ENCODE results near the gene KCTD16.

Gene KCTD16

GRCh38 chr5:144403817-144404420 is 233.2 kb downstream of the KCTD16 start:
- Histone ChIP-seq H3K23ac (ENCODE audit: low read length) (no peak overlapping the region), H3K4me2 (ENCODE audit: low read length) (no peak overlapping the region), H3K79me1 (ENCODE audit: low read length) (no peaks in the 10 kb centered on the region), H2BK15ac (replicated peaks; ENCODE audit: low read depth) (peak overlapping the region; percentile 36), H3K27ac (ENCODE audit: low read depth, low read length) (no peak overlapping the region), H4K5ac (ENCODE audit: low read length) (no peak overlapping the region), H3K9ac (ENCODE audit: low read length) (no peak overlapping the region), H2BK5ac (ENCODE audit: low read length) (no peak overlapping the region), H2BK120ac (ENCODE audit: low read depth, low read length) (no peak overlapping the region), H3K27me3 (ENCODE audit: insufficient read depth, low read length, poor library complexity) (no peaks in the 10 kb centered on the region), H3K4ac (ENCODE audit: low read depth, low read length) (no peak overlapping the region), H3K4me3 (ENCODE audit: low read length) (no peak overlapping the region), H3K56ac (ENCODE audit: low read length) (no peak overlapping the region), H4K8ac (ENCODE audit: low read depth, low read length) (no peak overlapping the region), H2AK5ac (ENCODE audit: low read length) (no peak overlapping the region), H3K36me3 (ENCODE audit: control insufficient read depth, insufficient read depth, low read length) (no peaks in the 10 kb centered on the region), H3K79me2 (ENCODE audit: control insufficient read depth, insufficient read depth, low read length) (no peaks in the 10 kb centered on the region), H3K4me1 (ENCODE audit: control insufficient read depth, low read depth, low read length) (no peaks in the 10 kb centered on the region), H3K18ac (ENCODE audit: low read length) (no peak overlapping the region)
- no peak for DNase-seq
- WGBS (ENCODE audit: extremely low coverage, insufficient coverage, low lambda C conversion rate) = no CpG with 5 or more reads among the region's 4 CpGs

- H3K4me1 ChIP-seq (ENCODE audit: control insufficient read depth, low read depth, low read length) = no peaks in the 10 kb centered on the region
- H4K8ac ChIP-seq (ENCODE audit: low read depth, low read length) = no peak overlapping the region
- no peaks in the 10 kb centered on the region for H3K79me1 ChIP-seq (ENCODE audit: low read length)
- no peaks in the 10 kb centered on the region for H3K79me2 ChIP-seq (ENCODE audit: control insufficient read depth, insufficient read depth, low read length)
- DNase-seq = no peak
- H3K27me3 ChIP-seq (ENCODE audit: insufficient read depth, low read length, poor library complexity) = no peaks in the 10 kb centered on the region
- no peak overlapping the region for H3K4me3 ChIP-seq (ENCODE audit: low read length)
- no peak overlapping the region for H2BK120ac ChIP-seq (ENCODE audit: low read depth, low read length)
- H3K4me2 ChIP-seq (ENCODE audit: low read length) = no peak overlapping the region
- no peak overlapping the region for H3K18ac ChIP-seq (ENCODE audit: low read length)
- H3K4ac ChIP-seq (ENCODE audit: low read depth, low read length) = no peak overlapping the region
- no peak overlapping the region for H3K23ac ChIP-seq (ENCODE audit: low read length)
- no peak overlapping the region for H2BK5ac ChIP-seq (ENCODE audit: low read length)
- WGBS (ENCODE audit: extremely low coverage, insufficient coverage, low lambda C conversion rate) = no CpG with 5 or more reads among the region's 1 CpG
- H2BK15ac ChIP-seq (replicated peaks; ENCODE audit: low read depth) = no peak overlapping the region
- no peaks in the 10 kb centered on the region for H3K36me3 ChIP-seq (ENCODE audit: control insufficient read depth, insufficient read depth, low read length)
- H4K5ac ChIP-seq (ENCODE audit: low read length) = no peak overlapping the region
- no peak overlapping the region for H3K56ac ChIP-seq (ENCODE audit: low read length)
- no peak overlapping the region for H3K27ac ChIP-seq (ENCODE audit: low read depth, low read length)
- no peak overlapping the region for H3K9ac ChIP-seq (ENCODE audit: low read length)
- H2AK5ac ChIP-seq (ENCODE audit: low read length) = no peak overlapping the region
Measured at GRCh38 chr5:144404672-144405071, 234.0 kb downstream of the KCTD16 start.

- H3K36me3 ChIP-seq (ENCODE audit: control insufficient read depth, insufficient read depth, low read length) = no peaks in the 10 kb centered on the region
- H4K8ac ChIP-seq (ENCODE audit: low read depth, low read length) = no peak overlapping the region
- H3K79me1 ChIP-seq (ENCODE audit: low read length) = no peaks in the 10 kb centered on the region
- H2BK15ac ChIP-seq (replicated peaks; ENCODE audit: low read depth) = no peak overlapping the region
- no peaks in the 10 kb centered on the region for H3K4me1 ChIP-seq (ENCODE audit: control insufficient read depth, low read depth, low read length)
- H3K4me3 ChIP-seq (ENCODE audit: low read length) = no peak overlapping the region
- H3K79me2 ChIP-seq (ENCODE audit: control insufficient read depth, insufficient read depth, low read length) = no peaks in the 10 kb centered on the region
- H3K27ac ChIP-seq (ENCODE audit: low read depth, low read length) = no peak overlapping the region
- no peak overlapping the region for H3K56ac ChIP-seq (ENCODE audit: low read length)
- no peak overlapping the region for H3K4me2 ChIP-seq (ENCODE audit: low read length)
- H2BK120ac ChIP-seq (ENCODE audit: low read depth, low read length) = no peak overlapping the region
- no peak overlapping the region for H2BK5ac ChIP-seq (ENCODE audit: low read length)
- DNase-seq = no peak
- no peak overlapping the region for H3K18ac ChIP-seq (ENCODE audit: low read length)
- no CpG with 5 or more reads among the region's 3 CpGs for WGBS (ENCODE audit: extremely low coverage, insufficient coverage, low lambda C conversion rate)
- no peak overlapping the region for H4K5ac ChIP-seq (ENCODE audit: low read length)
- H3K4ac ChIP-seq (ENCODE audit: low read depth, low read length) = no peak overlapping the region
- H3K9ac ChIP-seq (ENCODE audit: low read length) = no peak overlapping the region
- no peak overlapping the region for H3K23ac ChIP-seq (ENCODE audit: low read length)
- no peak overlapping the region for H2AK5ac ChIP-seq (ENCODE audit: low read length)
- no peaks in the 10 kb centered on the region for H3K27me3 ChIP-seq (ENCODE audit: insufficient read depth, low read length, poor library complexity)
Measured at GRCh38 chr5:144405991-144406390, 235.3 kb downstream of the KCTD16 start.

- DNase-seq = no peak
Measured at GRCh38 chr5:144406442-144406841, 235.8 kb downstream of the KCTD16 start.

GRCh38 chr5:144414202-144415029 is 243.7 kb downstream of the KCTD16 start:
- H3K4me3 ChIP-seq (ENCODE audit: low read length) = no peak overlapping the region
- no peaks in the 10 kb centered on the region for H3K36me3 ChIP-seq (ENCODE audit: control insufficient read depth, insufficient read depth, low read length)
- H3K18ac ChIP-seq (ENCODE audit: low read length) = no peak overlapping the region
- H2BK15ac ChIP-seq (replicated peaks; ENCODE audit: low read depth) = no peak overlapping the region
- no peaks in the 10 kb centered on the region for H3K79me1 ChIP-seq (ENCODE audit: low read length)
- H4K5ac ChIP-seq (ENCODE audit: low read length) = no peak overlapping the region
- H2BK5ac ChIP-seq (ENCODE audit: low read length) = no peak overlapping the region
- no peaks in the 10 kb centered on the region for H3K4me1 ChIP-seq (ENCODE audit: control insufficient read depth, low read depth, low read length)
- H2AK5ac ChIP-seq (ENCODE audit: low read length) = no peak overlapping the region
- no peak overlapping the region for H3K4me2 ChIP-seq (ENCODE audit: low read length)
- H3K56ac ChIP-seq (ENCODE audit: low read length) = no peak overlapping the region
- no peak overlapping the region for H4K8ac ChIP-seq (ENCODE audit: low read depth, low read length)
- H3K79me2 ChIP-seq (ENCODE audit: control insufficient read depth, insufficient read depth, low read length) = no peaks in the 10 kb centered on the region
- no peak overlapping the region for H3K4ac ChIP-seq (ENCODE audit: low read depth, low read length)
- no peak for DNase-seq
- no CpG with 5 or more reads among the region's 4 CpGs for WGBS (ENCODE audit: extremely low coverage, insufficient coverage, low lambda C conversion rate)
- no peak overlapping the region for H2BK120ac ChIP-seq (ENCODE audit: low read depth, low read length)
- H3K27me3 ChIP-seq (ENCODE audit: insufficient read depth, low read length, poor library complexity) = no peaks in the 10 kb centered on the region
- no peak overlapping the region for H3K27ac ChIP-seq (ENCODE audit: low read depth, low read length)
- no peak overlapping the region for H3K23ac ChIP-seq (ENCODE audit: low read length)
- no peak overlapping the region for H3K9ac ChIP-seq (ENCODE audit: low read length)

More at GRCh38 chr5:144406442-144406841, 235.8 kb downstream of the KCTD16 start:
- Histone ChIP-seq H4K8ac (ENCODE audit: low read depth, low read length) (no peak overlapping the region), H3K23ac (ENCODE audit: low read length) (no peak overlapping the region), H3K36me3 (ENCODE audit: control insufficient read depth, insufficient read depth, low read length) (no peaks in the 10 kb centered on the region), H3K79me2 (ENCODE audit: control insufficient read depth, insufficient read depth, low read length) (no peaks in the 10 kb centered on the region), H2AK5ac (ENCODE audit: low read length) (no peak overlapping the region), H3K79me1 (ENCODE audit: low read length) (no peaks in the 10 kb centered on the region), H2BK15ac (replicated peaks; ENCODE audit: low read depth) (no peak overlapping the region), H3K4me3 (ENCODE audit: low read length) (no peak overlapping the region), H3K4me1 (ENCODE audit: control insufficient read depth, low read depth, low read length) (no peaks in the 10 kb centered on the region), H3K4me2 (ENCODE audit: low read length) (no peak overlapping the region), H4K5ac (ENCODE audit: low read length) (no peak overlapping the region), H3K27ac (ENCODE audit: low read depth, low read length) (no peak overlapping the region), H2BK120ac (ENCODE audit: low read depth, low read length) (no peak overlapping the region), H3K9ac (ENCODE audit: low read length) (no peak overlapping the region), H2BK5ac (ENCODE audit: low read length) (no peak overlapping the region), H3K18ac (ENCODE audit: low read length) (no peak overlapping the region), H3K27me3 (ENCODE audit: insufficient read depth, low read length, poor library complexity) (no peaks in the 10 kb centered on the region), H3K56ac (ENCODE audit: low read length) (no peak overlapping the region), H3K4ac (ENCODE audit: low read depth, low read length) (no peak overlapping the region)
- no CpG with 5 or more reads among the region's 7 CpGs for WGBS (ENCODE audit: extremely low coverage, insufficient coverage, low lambda C conversion rate)

Measured in mesendoderm (in vitro differentiated cells).